Keratinocyte (primary cell): ENCODE data around the gene PRR27. TPM values are rescaled to one million over a fixed set of nuclear protein-coding genes. Genes with fewer than 3 reads are reported as not detected.

Source experiments
- DNase-seq: peaks from one replicate; pipeline ENCODE4 v3.0.0-alpha.2; 2011; ENCODE audit warnings: low read depth, missing footprints, low spot score
- FAIRE-seq: peaks from 2 replicates; lab custom pipeline; 2011; peaks lifted over from hg19 to GRCh38; lab: Jason Lieb, UNC
- H2AFZ ChIP-seq: 2 replicates; pipeline ENCODE4 v1.6.0; 2012; ENCODE audit warnings: low read length, control low read depth, inconsistent platforms; ENCODE audit not compliant: control insufficient read depth
- H3K27ac ChIP-seq: 2 replicates; pipeline ENCODE4 v1.5.1; 2011; ENCODE audit warnings: low read length; ENCODE audit not compliant: control insufficient read depth, insufficient read depth
- H3K27me3 ChIP-seq: 3 replicates; pipeline ENCODE4 v1.6.0; 2011; ENCODE audit warnings: low read length; ENCODE audit not compliant: control insufficient read depth, insufficient read depth; ENCODE audit errors: extremely low read depth
- H3K36me3 ChIP-seq, 2 experiments: 2 replicates in 1 of 2; 3 replicates in 1 of 2; pipeline ENCODE4 v1.5.1; 2011; ENCODE audit warnings: low read length in 2 of 2, mild to moderate bottlenecking in 1 of 2; ENCODE audit not compliant: control insufficient read depth in 2 of 2, insufficient read depth in 2 of 2; ENCODE audit errors: extremely low read depth in 1 of 2
- H3K4me1 ChIP-seq: 3 replicates; pipeline ENCODE4 v1.5.1; 2011; ENCODE audit warnings: low read length; ENCODE audit not compliant: control insufficient read depth, insufficient read depth; ENCODE audit errors: extremely low read depth
- H3K4me2 ChIP-seq: 3 replicates; pipeline ENCODE4 v1.6.0; 2011; ENCODE audit warnings: low read depth, low read length; ENCODE audit not compliant: control insufficient read depth, insufficient read depth; ENCODE audit errors: extremely low read depth
- H3K4me3 ChIP-seq, 3 experiments: fragments of 200-600 bp in 1 of 3; sonication (generic) in 1 of 3; 2 replicates in 2 of 3; 3 replicates in 1 of 3; pipeline ENCODE4 v1.5.1; 2011 to 2016; ENCODE audit warnings: low read length in 3 of 3, mild to moderate bottlenecking in 3 of 3, control low read depth in 2 of 3, inconsistent platforms in 1 of 3, low read depth in 1 of 3, mixed read lengths in 1 of 3, mixed run types in 1 of 3, moderate library complexity in 1 of 3; ENCODE audit not compliant: control insufficient read depth in 2 of 3, insufficient read depth in 2 of 3; ENCODE audit errors: extremely low read depth in 1 of 3
- H3K79me2 ChIP-seq: 2 replicates; pipeline ENCODE4 v1.6.0; 2012; ENCODE audit warnings: low read length; ENCODE audit not compliant: control insufficient read depth, insufficient read depth
- H3K9ac ChIP-seq: 3 replicates; pipeline ENCODE4 v1.6.0; 2011; ENCODE audit warnings: low read length; ENCODE audit not compliant: control insufficient read depth, insufficient read depth; ENCODE audit errors: extremely low read depth
- H3K9me1 ChIP-seq: 3 replicates; pipeline ENCODE4 v1.6.0; 2011; ENCODE audit warnings: low read length; ENCODE audit not compliant: control insufficient read depth, insufficient read depth; ENCODE audit errors: extremely low read depth
- H3K9me3 ChIP-seq: 2 replicates; pipeline ENCODE4 v1.5.1; 2012; ENCODE audit warnings: low read depth, low read length; ENCODE audit not compliant: control insufficient read depth
- H4K20me1 ChIP-seq: 3 replicates; pipeline ENCODE4 v1.6.0; 2011; ENCODE audit warnings: low read length; ENCODE audit not compliant: control insufficient read depth, insufficient read depth; ENCODE audit errors: extremely low read depth
- EZH2 ChIP-seq: IDR thresholded peaks from one replicate; pipeline ENCODE4 v1.6.1; 2012; ENCODE audit warnings: inconsistent platforms, mild to moderate bottlenecking, low read length, moderate library complexity
- dilution Hi-C: fragments of 300-500 bp; cut with MboI; formaldehyde crosslinking; loops from one replicate; pipeline ENCODE4 v1.7.0; 2020; ENCODE audit warnings: low sequenced_read_pairs; ENCODE audit not compliant: extremely low pct_ligation_motif_present
- polyA plus RNA-seq, 5 experiments: library from polyadenylated mRNA; depleted of rRNA in 3 of 5; stranded (reverse) in 3 of 5; stranded (forward) in 1 of 5; unstranded in 1 of 5; fragments of >200 nt; gene quantifications; 1 replicate in 1 of 5; 2 replicates in 3 of 5; 3 replicates in 1 of 5; pipeline versions ENCODE4 v1.2.1 to v1.2.3, GENCODE V29; 2011 to 2012; ENCODE audit warnings: missing spikeins in 2 of 5, low read depth in 1 of 5, low replicate concordance in 1 of 5
- TF ChIP-seq, protein P1 (sequence below), 3 experiments: IDR thresholded peaks in 1 of 3; conservative IDR thresholded peaks in 1 of 3; optimal IDR thresholded peaks in 1 of 3; 2 replicates in 2 of 3; 3 replicates in 1 of 3; pipeline versions ENCODE3 to v1.5.1; 2011; ENCODE audit warnings: low read length in 3 of 3, mild to moderate bottlenecking in 3 of 3, moderate library complexity in 2 of 3, control low read depth in 1 of 3, inconsistent platforms in 1 of 3; ENCODE audit not compliant: insufficient read depth in 2 of 3; ENCODE audit errors: extremely low read depth in 1 of 3

The PRR27 gene
- polyA plus RNA-seq, 1 donor (not counting 4 experiments of a cell fraction or from before 2014, with no cell fraction given), result not detected

DNA sequence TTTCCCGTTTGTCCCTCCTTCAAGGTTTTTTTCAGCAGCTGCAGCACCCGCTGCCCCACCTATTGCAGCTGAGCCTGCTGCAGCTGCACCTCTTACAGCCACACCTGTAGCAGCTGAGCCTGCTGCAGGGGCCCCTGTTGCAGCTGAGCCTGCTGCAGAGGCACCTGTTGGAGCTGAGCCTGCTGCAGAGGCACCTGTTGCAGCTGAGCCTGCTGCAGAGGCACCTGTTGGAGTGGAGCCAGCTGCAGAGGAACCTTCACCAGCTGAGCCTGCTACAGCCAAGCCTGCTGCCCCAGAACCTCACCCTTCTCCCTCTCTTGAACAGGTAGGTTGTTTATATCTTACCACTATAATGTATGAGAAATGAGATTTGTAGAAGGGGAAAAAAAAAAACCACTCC is 4.5 kb downstream of the PRR27 start:
- TF ChIP-seq, protein P1, sequence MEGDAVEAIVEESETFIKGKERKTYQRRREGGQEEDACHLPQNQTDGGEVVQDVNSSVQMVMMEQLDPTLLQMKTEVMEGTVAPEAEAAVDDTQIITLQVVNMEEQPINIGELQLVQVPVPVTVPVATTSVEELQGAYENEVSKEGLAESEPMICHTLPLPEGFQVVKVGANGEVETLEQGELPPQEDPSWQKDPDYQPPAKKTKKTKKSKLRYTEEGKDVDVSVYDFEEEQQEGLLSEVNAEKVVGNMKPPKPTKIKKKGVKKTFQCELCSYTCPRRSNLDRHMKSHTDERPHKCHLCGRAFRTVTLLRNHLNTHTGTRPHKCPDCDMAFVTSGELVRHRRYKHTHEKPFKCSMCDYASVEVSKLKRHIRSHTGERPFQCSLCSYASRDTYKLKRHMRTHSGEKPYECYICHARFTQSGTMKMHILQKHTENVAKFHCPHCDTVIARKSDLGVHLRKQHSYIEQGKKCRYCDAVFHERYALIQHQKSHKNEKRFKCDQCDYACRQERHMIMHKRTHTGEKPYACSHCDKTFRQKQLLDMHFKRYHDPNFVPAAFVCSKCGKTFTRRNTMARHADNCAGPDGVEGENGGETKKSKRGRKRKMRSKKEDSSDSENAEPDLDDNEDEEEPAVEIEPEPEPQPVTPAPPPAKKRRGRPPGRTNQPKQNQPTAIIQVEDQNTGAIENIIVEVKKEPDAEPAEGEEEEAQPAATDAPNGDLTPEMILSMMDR (optimal IDR thresholded peaks at IDR 0.05 in 1 of 3, IDR thresholded peaks at IDR 0.05 in 1 of 3, conservative IDR thresholded peaks at IDR 0.05 in 1 of 3; ENCODE audit: extremely low read depth in 1 of 3, insufficient read depth in 2 of 3, low read length in 3 of 3), result no peak
- TF ChIP-seq EZH2, result no peak
- H3K4me2 ChIP-seq, result no peak overlapping the region
- H3K36me3 ChIP-seq, result no peaks in the 10 kb centered on the region
- FAIRE-seq, result no peak
- H2AFZ ChIP-seq, result no peak overlapping the region
- H4K20me1 ChIP-seq, result no peaks in the 10 kb centered on the region
- no peaks in the 10 kb centered on the region for H3K9me3 ChIP-seq
- H3K9ac ChIP-seq, result no peak overlapping the region
- no peak overlapping the region for H3K27ac ChIP-seq
- H3K9me1 ChIP-seq, result no peaks in the 10 kb centered on the region
- no peak for DNase-seq
- H3K4me1 ChIP-seq, result no peaks in the 10 kb centered on the region
- no peak overlapping the region for H3K4me3 ChIP-seq
- no peaks in the 10 kb centered on the region for H3K79me2 ChIP-seq
- H3K27me3 ChIP-seq, result no peaks in the 10 kb centered on the region
- dilution Hi-C loops, result no loop called here

DNA sequence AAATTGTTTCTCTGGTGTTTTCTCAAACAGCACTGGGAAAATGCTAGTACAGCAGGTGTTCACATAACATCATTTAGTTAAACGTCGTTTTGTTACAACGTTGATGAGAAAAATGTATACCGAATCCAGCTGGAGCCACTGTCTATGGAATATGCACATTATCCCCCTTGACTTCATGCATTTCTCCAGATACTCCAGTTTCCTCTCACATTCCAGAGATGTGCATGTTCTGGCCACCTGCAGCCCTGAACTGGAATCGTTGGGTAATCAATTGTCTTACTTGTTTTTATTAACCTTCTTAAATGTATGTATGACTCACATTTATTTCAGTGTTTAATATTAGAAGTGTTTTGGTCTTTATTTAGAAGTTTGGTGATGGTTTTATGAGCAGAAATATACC is 23.1 kb downstream of the PRR27 start:
- Histone ChIP-seq H3K27ac (no peak overlapping the region), H3K4me2 (no peak overlapping the region), H3K4me3 (no peak overlapping the region), H3K4me1 (no peaks in the 10 kb centered on the region), H3K79me2 (no peaks in the 10 kb centered on the region), H3K36me3 (no peaks in the 10 kb centered on the region), H3K9me1 (no peaks in the 10 kb centered on the region), H3K27me3 (no peaks in the 10 kb centered on the region), H2AFZ (no peak overlapping the region), H3K9me3 (no peaks in the 10 kb centered on the region), H4K20me1 (no peaks in the 10 kb centered on the region), H3K9ac (no peak overlapping the region)
- FAIRE-seq, result no peak
- no peak for DNase-seq
- dilution Hi-C loops, result no loop called here
- TF ChIP-seq EZH2, result no peak
- TF ChIP-seq, protein P1 (optimal IDR thresholded peaks at IDR 0.05 in 1 of 3, IDR thresholded peaks at IDR 0.05 in 1 of 3, conservative IDR thresholded peaks at IDR 0.05 in 1 of 3; ENCODE audit: extremely low read depth in 1 of 3, insufficient read depth in 2 of 3, low read length in 3 of 3), result no peak
